PFSK-1 (cell line): Measurements from ENCODE around the gene MIDN.

Source experiments
- FOXP2 ChIP-seq: optimal IDR thresholded peaks from 2 replicates; pipeline ENCODE3; 2011; ENCODE audit warnings: borderline replicate concordance, control low read depth, inconsistent platforms; ENCODE audit not compliant: insufficient read depth; ENCODE audit errors: extremely low read length, extremely low read depth
- POLR2AphosphoS5 ChIP-seq: IDR thresholded peaks from 2 replicates; pipeline ENCODE4 v1.6.1; 2012; ENCODE audit warnings: low read depth, mild to moderate bottlenecking, control low read depth, low read length, moderate library complexity
- SIN3A ChIP-seq: IDR thresholded peaks from 2 replicates; pipeline ENCODE4 v1.6.1; 2012; ENCODE audit warnings: mild to moderate bottlenecking, low read length, moderate library complexity, borderline replicate concordance; ENCODE audit not compliant: insufficient read depth
- TAF1 ChIP-seq: IDR thresholded peaks from 2 replicates; pipeline ENCODE4 v1.6.1; 2012; ENCODE audit warnings: low read length, control low read depth, borderline replicate concordance; ENCODE audit not compliant: insufficient read depth

- TF ChIP-seq POLR2AphosphoS5 (no peak), TAF1 (no peak), SIN3A (no peak), FOXP2 (no peak)
These were observed 33.3 kb downstream of the MIDN start for GRCh38 chr19:1281569-1282287.
